HL-60/S4 treated with phorbol 12-myristate 13-acetate at 8.2 ng/mL for 4 days and 3 days (cell line): ENCODE data around the gene LACTB.

Experiments used
- in situ Hi-C: fragments of 300-500 bp; cut with MboI; formaldehyde crosslinking; loops from 2 replicates; pipeline ENCODE4 v1.15.0; 2022; ENCODE audit warnings: low sequenced_read_pairs

LACTB gene

DNA sequence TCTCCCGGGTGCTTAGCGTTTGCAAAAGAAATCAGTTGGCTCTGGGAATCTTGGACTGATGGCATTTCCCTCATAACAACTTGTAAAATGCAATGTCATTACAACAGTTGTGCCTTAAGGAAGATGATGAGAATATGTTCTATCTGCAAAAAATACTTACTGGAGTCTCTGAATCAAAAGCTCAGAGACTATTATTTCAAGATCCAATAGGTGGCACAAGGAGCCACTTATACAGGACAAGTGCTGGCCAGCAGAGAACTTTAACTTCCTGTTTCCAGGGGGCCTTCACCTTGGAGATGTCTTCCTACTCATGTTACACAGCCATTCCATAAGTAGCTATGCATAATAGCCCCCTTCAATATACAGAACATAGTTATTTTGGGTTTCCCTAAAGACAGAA is 44.6 kb downstream of the LACTB start:
- in situ Hi-C loops = no loop called here

DNA sequence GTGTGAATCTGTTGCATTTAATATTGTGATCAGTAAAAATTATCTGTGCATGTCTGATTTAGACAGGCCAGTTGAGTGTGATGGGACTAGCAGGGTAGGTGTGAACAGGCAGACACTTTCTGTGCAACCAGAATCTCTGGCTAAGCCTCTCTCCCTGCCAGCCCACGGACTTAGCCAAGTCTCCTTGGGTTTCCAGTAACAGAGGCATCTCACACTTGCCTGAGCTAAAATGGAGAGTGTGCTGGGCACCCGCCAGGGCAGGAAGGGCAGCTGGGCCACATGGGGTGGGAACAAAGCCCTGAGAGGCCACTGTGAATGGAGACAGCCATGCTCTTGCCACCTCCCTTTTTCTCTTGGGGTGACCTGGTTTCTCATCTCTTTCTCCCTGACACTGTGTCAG is 48.1 kb downstream of the LACTB start:
- in situ Hi-C loops = no loop called here

DNA sequence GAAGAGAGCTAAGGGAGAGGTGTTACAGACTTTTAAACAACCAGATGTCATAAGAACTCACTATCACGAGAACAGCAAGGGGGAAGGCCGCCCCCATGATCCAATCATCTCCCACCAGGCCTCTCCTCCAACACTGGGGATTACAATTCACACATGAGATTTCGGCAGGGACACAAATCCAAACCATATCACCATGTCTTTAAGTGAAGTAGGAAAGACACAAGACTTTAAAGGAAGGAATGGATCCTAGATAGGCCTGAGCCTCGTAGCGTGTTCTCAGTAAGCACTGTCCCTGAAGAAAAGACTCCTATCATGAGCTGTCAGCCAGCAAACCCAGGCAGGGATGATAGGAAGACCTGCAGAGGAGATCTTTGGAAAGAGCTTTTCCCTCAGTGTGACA is 50.7 kb downstream of the LACTB start:
- in situ Hi-C loops = no loop called here

DNA sequence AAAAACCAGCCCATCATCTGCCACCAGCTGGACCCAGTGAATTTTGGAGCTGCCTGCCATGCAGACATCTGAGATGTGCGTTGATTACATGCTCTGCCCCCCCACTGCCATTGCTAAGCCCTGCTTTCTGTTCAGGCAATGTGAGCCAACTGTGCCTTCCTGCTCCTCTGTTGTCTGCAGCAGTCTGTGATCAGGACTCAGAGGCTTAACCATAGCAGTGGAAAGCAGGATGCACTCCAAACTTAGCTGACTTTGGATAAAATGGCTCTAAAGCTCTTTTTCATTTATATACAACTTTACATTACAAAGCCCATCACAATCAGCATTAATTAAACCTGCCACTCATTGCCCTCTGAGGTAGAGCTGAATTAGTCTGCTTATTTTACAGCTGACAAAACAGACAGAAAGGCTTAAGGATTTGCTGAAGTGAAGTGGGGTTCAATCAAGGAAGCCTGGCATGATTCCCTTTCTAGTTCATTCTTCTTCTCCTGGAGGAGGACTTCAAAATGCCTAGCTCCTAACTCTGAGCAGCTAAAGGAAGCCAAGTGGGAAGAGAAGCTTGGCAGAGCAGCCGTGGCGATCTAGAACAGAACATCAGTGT is 51.3 kb downstream of the LACTB start:
- in situ Hi-C loops = no loop called here

DNA sequence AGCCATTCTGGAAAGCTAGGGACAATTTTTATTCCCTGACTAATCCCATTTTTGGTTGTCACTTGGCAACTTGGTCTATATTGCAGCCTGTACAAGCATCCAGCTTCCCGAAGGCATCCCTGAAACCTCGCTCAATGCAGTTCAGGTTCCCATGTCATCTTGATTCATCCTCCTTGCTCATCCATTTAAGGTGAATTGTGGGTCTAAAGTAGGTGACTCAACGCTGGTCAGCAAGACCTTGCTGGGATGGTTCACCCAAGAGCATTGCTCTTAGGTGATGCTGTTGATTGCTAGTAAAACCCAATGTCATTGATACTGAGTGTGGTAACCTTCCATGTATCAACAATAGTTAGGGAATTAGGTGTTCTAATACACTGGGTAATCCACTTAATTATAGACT is 54.6 kb downstream of the LACTB start:
- in situ Hi-C loops = no loop called here

DNA sequence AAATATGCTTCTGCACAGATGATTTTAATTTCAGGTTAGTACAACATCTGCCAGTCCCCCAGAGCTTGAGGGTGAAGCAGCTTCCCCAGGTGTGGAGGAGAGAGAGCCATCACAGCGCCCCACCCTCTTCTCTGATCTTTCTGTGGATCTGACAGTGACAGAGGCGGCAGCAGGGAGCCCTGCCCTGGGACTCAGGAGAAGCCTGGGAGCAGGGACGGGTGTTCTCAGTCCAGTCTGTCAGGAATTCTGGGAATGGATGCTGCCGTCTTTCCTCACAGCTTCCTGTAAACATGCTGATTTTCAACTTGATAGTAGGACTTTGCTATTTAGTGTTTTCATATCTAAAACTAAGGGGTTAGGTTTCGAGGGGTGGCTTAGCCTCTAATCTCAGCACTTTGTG is 56.4 kb downstream of the LACTB start:
- in situ Hi-C loops = no loop called here

DNA sequence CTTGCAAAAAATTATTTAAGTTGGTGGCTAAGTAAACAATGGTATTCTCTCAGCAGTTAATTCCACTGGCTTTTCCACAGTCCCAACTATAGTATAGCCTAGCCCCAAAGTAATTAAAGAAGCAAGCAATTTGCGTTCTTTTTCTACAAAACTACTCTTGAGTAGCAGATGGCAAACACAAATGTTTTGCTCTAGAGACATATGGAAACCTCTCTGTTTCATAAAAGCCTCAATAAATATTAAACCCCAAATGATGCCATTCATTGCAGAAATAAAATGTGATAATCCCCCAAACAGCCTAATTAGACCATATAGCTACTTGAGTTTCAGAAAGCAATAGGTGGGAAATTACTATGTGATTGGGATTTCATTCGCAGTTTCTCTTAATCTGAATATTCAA is 59.1 kb downstream of the LACTB start:
- in situ Hi-C loops = no loop called here

DNA sequence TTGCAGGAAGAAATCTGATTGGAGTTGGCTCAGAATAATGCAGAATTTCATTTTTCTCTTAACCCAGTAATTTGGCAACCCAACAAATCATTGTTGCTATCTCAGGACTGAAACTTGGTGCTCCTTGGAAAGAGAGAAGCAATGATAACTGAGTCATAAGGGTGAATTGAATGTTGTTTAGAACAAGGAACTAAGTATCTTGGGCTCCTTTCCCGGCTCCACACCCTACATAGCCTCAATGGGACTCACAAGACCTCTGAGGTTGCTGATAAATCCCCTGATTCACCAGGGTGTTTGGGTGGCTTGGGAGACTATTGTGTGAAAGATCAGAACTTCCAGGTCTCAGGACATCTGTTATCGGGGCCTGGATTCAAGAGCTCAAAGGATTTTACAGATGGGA is 60.0 kb downstream of the LACTB start:
- in situ Hi-C loops = no loop called here

DNA sequence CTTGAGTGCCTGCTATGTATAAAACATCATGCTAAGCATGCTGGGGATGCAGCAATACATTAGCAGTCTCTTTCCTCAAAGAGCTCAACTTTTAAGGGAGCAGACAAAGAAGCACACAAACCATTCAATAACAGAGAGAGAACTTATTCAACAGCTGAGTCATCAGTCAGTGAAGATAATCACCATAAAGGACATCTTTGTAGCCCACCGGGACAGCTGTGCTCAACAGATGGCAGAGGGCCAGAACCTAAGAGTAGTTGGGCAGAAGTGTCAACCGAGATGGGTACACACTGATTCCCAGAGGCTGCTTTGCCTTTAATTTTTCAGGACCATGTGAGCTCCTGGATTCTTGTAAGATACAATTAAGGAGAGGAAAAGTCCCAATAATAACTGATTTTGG is 63.5 kb downstream of the LACTB start:
- in situ Hi-C loops = no loop called here

DNA sequence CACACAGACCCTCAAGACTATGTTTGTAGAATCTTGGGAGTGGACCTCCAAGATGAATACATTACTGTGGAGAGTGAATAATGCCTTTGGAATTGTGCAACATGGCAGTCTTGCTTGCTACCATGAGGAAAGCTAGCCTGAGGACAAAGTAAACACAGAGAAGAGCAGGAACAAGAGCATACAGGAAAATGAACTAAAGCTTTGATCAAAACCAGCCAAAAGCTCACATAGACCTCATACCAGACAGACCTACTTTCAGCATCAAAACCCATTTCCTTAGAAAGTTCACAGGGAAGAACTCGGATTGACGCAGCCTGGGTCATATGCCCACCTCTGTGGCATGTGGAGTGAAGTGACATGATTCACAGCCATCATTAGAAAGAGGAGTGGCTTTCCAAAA is 64.4 kb downstream of the LACTB start:
- in situ Hi-C loops = no loop called here

DNA sequence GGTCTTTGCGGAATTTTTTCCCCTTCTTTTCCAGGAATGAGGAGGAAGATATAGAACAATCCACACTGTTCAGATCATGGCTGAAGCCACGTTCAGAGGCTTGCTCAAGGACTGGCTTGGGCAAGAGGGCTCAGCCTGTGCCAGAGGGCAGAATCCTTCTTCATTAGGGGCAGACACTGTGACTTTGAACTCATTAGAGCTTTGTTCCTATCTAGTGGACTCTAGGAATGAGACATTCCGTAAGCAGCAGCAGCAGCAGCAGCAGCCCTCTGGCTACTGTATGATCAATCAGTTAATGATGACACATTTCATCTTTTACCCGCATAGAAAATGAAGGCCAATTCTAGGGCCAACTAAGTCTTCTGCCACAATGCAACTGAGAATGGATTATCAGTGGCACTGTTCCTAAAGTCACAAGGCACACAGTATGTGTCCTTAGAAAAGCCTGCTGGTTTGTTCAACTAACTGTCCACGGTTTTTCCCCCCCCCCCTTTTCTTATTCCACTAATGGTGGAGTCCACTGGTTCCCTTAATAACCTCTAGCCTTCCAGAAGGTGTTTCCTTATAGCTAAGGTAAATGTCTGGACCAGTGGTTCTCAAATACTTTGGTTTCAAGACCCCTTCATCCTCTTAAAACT is 66.0 kb downstream of the LACTB start:
- in situ Hi-C loops = no loop called here

DNA sequence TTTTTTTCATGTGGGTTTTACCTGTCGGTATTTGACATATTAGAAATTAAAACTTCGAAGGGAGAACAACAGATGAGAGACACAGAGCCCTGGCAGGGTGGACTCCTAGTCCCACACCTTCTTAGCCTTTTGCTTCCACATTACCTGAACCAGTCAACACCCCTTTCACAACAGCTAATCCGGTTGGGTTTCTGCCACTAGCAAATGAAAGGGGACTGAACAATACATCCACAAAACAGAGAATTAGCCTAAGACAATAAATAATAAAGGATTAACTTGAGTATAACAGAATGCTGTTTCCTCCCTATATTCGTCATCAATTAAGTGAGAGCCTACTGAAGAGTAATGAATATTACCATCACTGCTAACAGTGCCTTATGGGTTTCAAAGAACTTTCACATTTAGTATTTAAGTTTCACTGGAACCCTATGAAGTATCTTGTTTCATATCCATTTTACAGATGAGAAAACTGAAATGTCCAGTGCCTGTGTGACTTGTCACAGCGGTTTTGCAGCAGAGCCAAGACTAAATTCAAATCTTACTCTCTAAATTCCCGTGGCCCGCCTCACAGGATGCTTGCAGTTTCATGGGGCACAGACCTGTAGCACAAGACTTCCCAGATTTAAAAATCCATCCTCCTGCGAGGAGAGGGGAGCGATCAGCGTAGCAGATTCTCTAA is 66.7 kb downstream of the LACTB start:
- in situ Hi-C loops = no loop called here

DNA sequence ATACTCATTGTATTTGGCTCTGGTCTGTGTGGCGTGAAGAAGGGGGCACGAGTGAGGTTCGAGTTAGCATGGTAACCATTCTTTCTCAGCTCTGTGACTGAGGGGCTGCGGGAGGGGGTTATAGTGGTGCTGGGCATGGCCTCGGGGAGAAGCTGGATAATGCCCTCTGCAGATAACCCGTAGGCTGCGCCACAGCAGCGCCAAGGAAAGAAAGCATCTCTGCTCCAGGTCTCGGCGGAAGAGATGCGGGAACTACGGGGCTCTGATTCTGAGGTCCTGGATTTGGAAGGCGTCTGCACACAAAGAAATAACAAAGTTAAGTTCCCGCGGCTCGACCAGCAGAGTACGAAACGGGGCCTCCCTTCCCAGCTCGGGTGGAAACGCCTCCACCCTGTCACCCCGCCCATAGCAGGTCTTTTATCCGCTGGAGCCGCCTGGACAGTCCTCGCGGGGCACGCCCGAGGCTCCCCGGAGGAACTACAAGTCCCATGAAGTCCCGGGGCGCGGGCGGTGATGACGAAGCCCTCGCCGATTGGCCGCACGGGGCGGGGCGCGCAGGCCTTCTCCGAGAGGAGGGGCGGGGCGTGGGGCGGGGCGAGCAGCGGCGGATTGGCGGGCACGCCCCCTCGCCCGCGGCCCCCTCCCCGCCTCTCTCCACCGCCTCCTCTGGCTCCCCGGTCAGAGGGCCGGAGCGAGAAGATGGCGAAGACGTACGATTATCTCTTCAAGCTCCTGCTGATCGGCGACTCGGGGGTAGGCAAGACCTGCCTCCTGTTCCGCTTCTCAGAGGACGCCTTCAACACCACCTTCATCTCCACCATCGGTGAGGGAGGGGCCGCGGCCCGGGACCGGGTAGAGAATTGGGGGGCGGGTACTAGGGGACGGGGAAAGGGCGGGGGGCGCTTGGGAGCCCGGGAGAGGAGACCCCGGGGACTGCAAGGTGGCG is 67.5 kb downstream of the LACTB start, which contains the start of gene RAB8B:
Gene RAB8B (plus strand): TSS at position 681 of the 946 bp plus-strand sequence. CDS start 19 bp downstream, at position 700.
- in situ Hi-C loops = no loop called here

DNA sequence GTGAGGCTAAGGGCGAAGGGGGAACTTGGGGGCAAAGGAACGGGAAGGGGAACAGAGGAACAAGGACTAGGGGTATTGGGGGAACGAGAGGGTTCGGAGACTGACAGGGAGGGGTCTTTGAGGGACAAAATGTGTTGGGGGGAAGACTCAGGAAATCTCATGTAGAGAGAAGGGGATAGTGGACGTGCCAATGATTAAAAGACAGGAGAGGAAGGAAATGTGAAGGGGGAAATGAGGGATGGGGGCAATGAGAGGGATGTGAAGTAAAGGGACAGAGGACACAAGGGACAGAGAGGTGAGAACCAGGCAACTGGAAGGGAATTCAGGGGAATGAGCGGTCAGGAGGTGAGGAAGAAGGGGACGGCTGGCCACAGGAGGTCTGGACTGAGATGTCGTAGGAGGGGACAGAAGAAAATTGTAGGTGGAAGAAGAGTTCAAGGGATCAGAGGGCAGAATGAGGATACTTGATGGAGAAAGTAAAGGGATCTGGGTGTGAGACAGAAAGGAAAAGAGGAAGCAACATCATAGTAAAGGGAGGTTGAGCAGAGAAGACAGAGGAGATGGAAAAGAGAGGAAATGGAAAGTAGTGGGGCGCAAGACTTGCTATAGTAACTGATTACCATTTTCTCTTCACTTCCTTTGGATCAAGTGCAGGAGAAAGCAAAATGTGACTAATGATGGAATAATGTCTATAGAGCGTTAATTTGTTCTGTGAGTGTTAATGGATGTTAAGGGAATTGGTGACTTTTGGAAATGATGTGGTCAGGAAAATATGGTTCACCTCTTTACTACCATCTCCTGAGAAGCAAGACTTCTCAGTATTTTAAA is 68.5 kb downstream of the LACTB start:
- in situ Hi-C loops = no loop called here

DNA sequence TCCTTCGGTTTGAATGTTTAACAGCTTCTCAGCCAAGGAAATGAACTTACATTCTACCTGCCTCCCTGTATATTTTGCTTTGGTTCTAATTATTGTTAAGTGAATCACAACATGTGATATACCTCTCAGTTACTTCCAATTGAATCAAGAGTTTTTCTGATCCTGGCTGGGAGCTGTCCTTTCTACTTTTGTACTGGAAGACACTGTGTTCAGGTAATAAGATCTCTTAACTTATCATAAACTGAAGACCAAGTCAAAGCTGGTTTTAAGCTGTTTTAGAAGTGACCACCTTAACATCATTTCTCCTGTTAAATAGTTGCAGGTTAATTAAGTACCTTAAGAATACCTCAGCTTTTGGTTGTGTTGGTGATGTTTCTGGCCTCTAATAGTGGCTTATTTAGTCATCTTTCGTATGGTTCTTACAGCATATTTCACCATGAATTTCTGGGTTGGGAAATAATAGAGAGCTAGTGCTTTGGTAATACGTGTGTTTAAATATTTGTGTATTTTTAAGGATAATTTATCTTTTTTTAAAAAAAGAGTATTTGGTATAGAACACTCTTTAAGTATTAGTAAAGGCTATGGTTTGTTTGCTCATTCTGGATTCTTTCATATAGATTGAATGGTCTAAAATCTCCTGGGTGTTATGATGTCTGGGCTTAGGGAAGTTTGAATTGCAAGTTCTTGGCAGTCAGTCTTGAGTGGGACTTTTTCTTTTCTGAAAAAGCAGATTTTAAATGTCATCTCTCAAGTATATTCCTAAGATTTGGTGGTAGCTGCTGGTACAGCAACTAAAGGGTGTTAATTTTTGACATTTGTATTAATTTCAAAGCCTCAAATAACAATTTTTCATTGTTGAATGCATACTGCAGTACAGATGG is 69.3 kb downstream of the LACTB start:
- in situ Hi-C loops = no loop called here
